Effector CD8-positive, alpha-beta T cell (primary cell): Measurements from ENCODE around the gene SPIRE1.
A peak's percentile ranks its signal among the peaks of the same experiment; 100 is the strongest.

ENCODE experiments used
- DNase-seq: peaks from one replicate; lab custom pipeline; 2025; lab: John Stamatoyannopoulos, UW
- total RNA-seq, 4 experiments: gene quantifications; one replicate each; lab custom pipeline; 2026; lab: John Stamatoyannopoulos, UW

SPIRE1 gene
- 4.4 to 14.4 (median 14.1) reads per million in 4 experiments for total RNA-seq

- no peak for DNase-seq
Observed at GRCh38 chr18:12657684-12658425, at the start of gene SPIRE1. TSS of gene SPIRE1 (minus strand) at chr18:12658107. CDS start at chr18:12657866, 241 bp downstream.

GRCh38 chr18:12703664-12704063 is 45.8 kb upstream of the SPIRE1 start:
- DNase-seq, result no peak

DNA sequence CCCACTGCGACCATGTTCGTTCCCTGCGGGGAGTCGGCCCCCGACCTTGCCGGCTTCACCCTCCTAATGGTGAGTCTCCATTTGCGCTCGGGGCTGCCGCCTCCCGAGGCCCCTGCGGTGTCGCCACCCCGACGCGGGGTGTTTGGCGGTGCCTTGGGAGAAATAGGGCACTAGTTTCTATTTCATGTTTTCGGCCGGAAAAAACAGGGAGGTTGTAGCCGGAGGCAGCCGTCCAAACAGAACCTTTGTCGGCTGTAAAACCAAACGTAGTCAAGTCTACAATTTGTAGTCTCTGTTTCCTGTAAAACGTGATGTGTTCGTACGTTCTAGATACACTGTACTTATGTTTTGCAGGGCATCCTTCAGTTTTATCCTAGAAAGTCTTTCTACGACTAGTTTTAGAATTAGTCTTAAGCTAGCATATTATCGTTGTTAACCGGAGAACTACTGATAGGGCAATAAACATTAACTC is 45.2 kb upstream of the SPIRE1 start:
- no peak for DNase-seq

DNA sequence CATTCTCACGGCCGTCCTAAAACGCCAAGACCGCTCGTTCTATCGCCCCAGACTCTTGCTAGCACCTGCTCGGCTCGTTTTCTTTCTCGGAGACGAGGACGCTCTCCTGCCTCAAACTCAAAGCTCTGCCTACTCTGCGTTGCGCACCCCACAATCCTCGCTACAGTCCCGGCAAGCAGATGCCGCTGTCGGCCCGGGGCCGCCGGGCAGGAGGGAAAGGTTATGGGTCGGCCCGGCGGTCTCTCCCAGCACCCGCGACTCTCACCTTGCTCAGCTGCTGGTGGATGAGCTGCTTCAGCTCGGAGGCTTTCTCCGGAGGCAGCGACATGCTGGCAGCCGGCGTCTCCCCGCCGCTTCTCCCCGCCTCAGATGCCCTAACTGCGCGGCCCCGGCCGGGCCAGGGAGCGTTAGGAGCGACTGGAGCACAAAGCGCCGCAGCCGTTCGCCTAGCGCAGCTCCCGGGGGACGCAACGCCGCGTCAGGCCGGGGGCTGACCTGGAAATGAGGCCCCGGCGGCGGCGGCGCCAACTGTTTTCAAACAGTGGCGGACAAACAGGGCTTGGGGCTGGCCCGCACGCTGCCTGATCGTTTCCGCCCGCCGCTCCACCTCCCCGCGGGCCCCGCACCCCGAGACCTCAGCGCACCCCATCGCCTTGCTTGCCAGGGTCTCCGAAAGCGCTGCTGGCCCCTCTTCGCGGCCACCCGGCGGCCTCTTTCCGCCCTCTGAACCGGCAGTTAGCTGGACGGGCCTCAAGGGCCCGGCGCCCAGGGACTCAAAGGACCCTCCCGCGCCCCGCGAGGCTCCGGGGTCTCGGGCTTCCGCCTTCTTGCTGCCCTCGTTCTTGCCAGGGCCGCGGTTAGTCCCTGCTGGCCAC is 44.6 kb upstream of the SPIRE1 start, which contains the start of the genes CEP76 and PSMG2:
CEP76 (minus strand) TSS at position 503 of the 875 bp plus-strand sequence; CDS start at position 328, 175 bp downstream.
PSMG2 (plus strand) TSS at position 822 of the 875 bp plus-strand sequence. CDS start 66 bp downstream, outside the sequence.
- peak; percentile 69 for DNase-seq

- DNase-seq, result no peak
Observed at GRCh38 chr18:12701161-12701560, 43.3 kb upstream of the SPIRE1 start.

GRCh38 chr18:12699747-12700146 is 41.8 kb upstream of the SPIRE1 start:
- DNase-seq, result no peak

DNA sequence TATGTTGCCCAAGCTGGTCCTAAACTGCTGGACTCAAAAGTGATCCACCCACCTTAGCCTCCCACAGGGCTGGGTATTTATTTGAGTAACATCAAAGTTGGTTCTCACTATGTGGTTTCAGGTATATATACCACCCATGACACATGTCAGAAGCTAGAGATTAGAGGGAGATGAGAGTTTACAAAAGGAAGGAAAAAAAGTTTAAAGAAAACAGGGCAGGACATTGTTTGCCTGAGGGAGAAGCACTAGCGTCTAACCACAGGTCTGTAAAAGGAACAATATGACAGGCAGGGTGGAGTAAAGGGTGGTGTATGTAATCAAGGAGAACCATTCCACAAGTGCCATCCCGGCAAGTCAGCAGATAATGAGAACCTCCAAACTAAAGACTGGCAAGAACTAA is 36.1 kb upstream of the SPIRE1 start:
- no peak for DNase-seq

- no peak for DNase-seq
Observed at GRCh38 chr18:12692206-12692605, 34.3 kb upstream of the SPIRE1 start.

- no peak for DNase-seq
Observed at GRCh38 chr18:12689256-12689850, 31.4 kb upstream of the SPIRE1 start.

GRCh38 chr18:12686100-12686499 is 28.2 kb upstream of the SPIRE1 start:
- DNase-seq, result no peak

GRCh38 chr18:12679183-12679786 is 21.4 kb upstream of the SPIRE1 start:
- no peak for DNase-seq

- DNase-seq, result no peak
Observed at GRCh38 chr18:12668041-12668440, 10.1 kb upstream of the SPIRE1 start.

DNA sequence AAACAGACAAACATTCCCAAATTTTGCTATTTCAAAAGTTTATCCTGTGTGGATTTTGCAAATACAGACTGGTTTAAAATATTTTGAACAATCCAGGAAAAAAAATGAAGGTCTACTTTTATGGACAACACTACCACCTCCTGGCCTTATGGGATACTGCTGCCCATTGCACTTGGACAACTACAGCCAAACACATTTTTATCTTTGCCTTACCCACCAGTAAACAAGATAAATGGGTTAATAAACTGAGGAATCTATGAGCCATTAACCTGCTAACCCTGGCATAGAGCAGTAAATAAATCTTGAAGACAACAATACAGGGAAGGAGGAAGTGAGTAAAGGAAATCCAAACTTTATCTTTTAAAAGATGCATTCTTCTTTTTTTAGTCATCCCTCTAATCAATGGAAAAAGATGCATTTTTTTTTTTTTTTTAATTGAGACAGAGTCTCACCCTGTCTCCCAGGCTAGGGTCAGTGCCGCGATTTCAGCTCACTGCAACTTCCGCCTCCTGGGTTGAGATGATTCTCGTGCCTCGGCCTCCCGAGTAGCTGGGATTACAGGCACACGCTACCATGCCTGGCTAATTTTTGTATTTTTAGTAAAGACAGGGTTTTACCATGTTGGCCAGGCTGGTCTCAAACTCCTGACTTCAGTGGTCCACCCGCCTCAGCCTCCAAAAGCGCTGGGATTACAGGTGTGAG is 2.1 kb upstream of the SPIRE1 start:
- no peak for DNase-seq

DNA sequence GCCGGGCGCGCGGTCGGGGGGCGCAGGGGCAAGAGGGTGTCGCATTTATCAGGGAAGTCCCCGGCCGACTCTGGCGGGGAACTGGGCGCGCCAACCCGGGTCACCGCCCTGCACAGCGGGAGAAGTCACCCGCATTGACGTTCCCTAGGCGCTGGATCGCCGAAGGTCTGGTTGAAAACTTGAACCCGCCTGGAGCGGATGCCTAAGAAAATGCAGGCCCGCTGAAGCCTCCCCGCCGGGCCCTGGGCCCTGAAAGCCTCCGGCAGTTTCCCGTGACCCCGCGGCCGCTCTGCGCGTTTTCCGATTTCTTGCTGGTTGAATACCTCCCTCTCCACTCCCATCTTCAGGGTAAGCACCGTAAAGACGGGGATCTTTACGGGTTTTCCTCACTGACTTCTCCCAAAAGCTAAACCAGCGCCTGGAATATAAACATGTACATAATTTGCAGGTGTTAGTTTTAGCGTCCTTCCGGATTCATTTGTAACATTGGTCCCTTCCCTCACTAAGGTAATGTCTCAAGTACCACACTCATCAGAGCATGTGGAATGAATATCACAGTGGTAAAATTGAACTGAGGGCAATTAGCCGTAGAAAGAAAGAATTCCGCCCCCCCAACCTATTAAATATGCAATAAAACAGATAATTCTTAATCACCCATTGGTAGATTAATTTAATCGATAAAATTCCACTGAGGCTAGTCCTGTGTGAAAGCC is 675 bp upstream of the SPIRE1 start:
- no peak for DNase-seq

GRCh38 chr18:12656938-12657683 is 796 bp downstream of the SPIRE1 start:
- no peak for DNase-seq

- DNase-seq, result no peak
Observed at GRCh38 chr18:12656605-12656937, 1.3 kb downstream of the SPIRE1 start.

DNA sequence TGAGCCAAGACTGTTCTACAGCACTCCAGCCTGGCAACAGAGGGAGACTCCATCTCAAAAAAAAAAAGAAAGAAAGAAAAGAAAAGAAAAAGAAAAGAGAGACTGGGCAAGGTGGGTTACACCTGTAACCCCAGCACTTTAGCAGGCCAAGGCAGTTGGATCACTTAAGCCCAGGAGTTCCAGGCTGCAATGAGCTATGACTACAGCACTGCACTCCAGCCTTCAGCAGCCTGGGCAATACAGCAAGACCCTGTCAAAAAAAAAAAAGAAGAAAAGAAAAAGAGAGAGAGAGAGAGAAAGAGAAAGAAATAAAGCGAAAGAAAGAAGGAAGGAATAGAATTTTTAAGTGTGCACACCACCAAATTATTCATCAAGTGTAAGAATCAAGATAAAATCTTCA is 2.9 kb downstream of the SPIRE1 start:
- no peak for DNase-seq

DNA sequence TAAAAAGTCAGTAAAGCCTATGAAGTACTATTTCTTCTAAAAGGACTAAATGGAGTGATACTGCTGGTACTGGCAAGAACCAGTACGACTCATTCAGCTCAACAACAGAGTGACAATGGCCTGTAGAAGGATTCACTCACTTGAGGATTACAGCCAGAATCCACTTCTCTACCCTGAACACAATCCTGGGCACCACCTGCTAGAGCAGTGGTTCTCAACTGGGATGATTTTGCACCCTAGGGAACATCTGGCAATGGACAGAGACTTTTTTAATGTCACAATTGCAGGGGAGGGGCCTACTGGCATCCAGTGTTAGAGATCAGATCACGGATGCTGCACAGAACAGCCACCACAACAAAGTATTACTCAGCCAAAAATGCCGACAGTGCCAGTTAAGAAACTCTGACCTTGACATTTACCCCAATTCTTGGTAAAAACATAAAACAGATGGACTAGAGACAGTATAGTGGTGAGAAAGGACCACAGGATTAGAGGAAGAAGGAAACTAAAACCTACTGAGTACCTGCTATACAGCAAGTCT is 5.0 kb downstream of the SPIRE1 start:
- no peak for DNase-seq

GRCh38 chr18:12651651-12652050 is 6.3 kb downstream of the SPIRE1 start:
- DNase-seq, result no peak

- no peak for DNase-seq
Observed at GRCh38 chr18:12647773-12648172, 10.1 kb downstream of the SPIRE1 start.
